ENCODE measurements around the gene CALCOCO2.
"Not testable (repeated sequence)": the region's sequence is repeated elsewhere in the genome, so short reads cannot be mapped to it uniquely, and the experiment has no call there.

Gene CALCOCO2

DNA sequence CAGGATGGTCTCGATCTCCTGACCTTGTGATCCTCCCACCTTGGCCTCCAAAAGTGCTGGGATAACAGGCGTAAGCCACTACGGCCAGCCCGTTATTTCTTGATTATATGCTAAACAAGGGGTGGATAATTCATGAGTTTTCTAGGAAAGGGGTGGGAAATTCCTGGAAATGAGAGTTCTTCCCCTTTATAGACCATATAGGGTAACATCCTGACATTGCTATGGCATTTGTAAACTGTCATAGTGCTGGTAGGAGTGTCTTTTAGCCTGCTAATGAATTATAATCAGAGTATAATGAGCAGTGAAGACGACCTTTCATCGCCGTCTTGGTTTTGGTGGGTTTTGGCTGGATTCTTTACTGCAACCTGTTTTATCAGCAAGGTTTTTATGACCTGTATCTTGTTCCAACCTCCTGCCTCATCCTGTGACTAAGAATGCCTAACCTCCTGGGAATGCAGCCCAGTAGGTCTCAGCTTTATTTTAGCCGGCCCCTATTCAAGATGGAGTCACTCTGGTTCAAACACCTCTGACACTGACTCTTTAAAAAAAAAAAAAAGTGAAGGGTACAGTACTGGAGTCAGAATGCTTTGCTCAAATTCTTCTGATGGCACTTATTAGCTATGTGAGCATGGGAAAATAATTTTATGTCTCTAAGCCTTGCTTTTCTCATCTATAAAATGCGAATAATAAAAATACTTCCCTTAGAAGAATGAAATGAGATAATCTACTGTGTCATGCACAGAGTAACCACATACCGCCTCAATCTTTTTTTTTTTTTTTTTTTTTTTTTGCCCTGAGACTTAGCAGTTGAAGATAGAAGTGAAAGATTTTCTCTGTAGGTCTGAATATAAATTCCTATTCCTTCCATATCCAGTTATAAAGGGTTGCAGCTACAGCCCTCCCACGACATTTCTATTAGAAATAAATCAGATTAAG, 5.1 kb upstream of the CALCOCO2 start:
- DNase-seq = no peak

GRCh38 chr17:48831549-48831883, 681 bp downstream of the CALCOCO2 start:
- DNase-seq = no peak

GRCh38 chr17:48834973-48835372, 4.1 kb downstream of the CALCOCO2 start:
- DNase-seq = no peak

DNA sequence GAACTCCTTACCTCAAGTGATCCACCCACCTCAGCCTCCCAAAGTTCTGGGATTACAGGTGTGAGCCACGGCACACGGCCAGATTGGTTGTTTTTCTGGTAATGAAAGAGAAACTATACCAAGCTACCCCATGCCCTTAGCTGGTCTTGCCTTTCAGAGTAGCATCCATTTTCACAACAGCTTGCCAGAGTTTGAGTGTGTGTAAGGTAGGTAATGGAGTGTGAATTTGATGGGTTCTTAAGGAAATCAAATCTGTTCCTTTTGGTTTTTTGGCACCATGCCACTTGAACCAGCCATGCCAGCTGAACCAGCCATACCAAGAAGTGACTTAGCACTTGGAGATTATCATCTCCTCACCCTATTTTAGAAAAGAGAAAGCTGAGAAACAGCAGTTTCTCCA, 5.1 kb downstream of the CALCOCO2 start:
- DNase-seq = no peak

DNA sequence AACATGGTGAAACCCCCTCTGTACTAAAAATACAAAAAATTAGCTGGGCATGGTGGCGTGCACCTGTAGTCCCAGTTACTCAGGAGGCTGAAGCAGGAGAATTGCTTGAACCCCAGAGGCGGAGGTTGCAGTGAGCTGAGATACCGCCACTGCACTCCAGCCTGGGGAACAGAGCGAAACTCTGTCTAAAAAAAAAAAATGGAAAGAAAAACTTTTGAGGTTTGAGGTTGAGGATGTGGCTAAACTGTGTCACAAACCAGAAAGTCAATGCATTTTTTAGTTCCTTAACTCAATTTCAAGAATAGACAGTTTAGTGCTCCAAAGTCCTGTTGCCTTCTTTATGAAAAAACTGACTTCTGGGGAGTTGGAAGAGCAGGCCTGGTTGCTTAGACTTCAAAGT, 6.6 kb downstream of the CALCOCO2 start:
- not testable (repeated sequence) for DNase-seq

DNA sequence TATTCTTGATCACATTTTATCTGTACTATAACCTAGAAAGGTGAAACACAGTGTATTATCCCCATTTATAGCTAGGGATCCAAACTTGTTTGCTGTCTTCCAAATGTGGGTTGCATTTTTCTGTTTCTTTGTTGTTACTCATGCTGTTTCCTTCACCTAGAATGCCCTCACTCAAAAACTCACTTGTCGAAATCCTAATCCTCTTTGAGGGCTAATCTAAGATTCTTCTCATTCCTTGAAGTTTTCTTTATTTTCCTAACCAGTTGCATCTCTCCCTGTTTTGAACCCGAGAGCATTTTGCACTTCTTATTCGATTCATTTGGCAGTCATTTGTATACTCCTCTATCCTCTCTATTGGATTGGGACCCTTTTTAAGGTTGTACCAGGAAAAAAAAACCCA, 9.6 kb downstream of the CALCOCO2 start:
- DNase-seq = no peak

DNA sequence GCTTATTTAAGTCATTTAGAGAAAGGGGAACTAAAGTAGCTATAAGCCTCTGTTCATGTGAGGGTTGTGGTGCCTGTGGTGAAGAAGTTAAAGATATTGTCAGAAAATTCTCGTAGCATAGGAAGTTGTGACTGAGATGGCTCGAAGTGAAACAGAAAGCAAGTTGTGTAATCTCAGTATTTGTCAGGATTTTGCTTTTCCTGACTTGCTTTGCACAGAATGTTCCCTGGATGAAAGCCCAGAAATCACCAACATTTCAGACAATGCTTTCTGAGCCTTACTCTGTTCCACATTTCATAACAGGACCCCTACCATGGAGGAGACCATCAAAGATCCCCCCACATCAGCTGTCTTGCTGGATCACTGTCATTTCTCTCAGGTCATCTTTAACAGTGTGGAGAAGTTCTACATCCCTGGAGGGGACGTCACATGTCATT, 10.6 kb downstream of the CALCOCO2 start:
- no peak for DNase-seq

GRCh38 chr17:48842746-48843145, 11.9 kb downstream of the CALCOCO2 start:
- DNase-seq = no peak

DNA sequence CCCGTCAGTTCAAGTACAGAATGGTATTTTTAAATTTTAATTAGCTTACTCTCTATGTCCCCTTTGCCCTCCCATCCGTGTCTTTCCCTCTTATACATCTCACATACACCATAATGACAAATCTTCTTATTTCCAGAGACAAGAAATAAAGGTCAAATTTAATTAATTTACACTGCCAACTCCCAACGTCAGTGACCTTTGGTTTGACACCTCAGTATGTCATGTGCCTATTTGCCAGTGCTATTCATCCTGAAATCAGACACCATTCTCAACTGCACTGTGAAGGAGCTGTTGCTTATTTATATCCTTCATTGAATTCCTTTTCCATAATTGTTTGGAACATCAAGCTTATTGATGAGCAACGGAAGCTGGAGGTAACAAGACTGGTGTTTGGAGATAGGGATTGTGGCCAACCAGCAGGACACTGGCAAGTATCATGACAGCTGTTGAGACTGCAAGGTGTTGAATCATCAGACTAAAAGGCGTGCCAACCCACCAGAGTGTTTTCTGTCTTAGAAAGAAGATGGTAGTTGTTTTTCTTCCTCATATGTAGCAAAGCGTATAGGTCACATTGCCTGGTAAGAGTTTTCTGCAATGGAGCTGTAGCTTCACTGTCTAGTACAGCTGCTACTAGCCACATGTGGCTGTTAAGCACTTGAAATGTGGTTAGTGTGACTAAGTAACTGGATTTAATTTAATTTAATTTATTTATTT, 12.5 kb downstream of the CALCOCO2 start:
- DNase-seq = no peak

DNA sequence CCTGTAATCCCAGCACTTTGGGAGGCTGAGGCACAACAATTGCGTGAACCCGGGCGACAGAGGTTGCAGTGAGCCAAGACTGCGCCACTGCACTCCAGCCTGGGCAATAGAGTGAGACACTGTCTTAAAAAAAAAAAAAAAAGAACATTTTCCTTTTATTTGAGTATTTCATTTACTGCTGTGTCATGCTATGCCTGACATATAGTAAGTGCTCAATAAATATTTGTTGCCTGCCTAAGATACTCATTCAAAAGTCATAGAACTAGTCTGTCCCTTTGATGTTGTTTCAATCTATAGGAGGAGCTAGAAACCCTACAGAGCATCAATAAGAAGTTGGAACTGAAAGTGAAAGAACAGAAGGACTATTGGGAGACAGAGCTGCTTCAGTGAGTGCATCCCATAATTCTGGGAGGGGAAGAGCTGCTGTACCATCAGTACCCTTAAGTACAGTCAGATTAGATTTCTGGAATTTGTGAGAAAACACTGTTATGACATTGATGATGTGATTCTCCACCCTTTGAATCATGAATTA, 20.0 kb downstream of the CALCOCO2 start:
- DNase-seq = no peak

DNA sequence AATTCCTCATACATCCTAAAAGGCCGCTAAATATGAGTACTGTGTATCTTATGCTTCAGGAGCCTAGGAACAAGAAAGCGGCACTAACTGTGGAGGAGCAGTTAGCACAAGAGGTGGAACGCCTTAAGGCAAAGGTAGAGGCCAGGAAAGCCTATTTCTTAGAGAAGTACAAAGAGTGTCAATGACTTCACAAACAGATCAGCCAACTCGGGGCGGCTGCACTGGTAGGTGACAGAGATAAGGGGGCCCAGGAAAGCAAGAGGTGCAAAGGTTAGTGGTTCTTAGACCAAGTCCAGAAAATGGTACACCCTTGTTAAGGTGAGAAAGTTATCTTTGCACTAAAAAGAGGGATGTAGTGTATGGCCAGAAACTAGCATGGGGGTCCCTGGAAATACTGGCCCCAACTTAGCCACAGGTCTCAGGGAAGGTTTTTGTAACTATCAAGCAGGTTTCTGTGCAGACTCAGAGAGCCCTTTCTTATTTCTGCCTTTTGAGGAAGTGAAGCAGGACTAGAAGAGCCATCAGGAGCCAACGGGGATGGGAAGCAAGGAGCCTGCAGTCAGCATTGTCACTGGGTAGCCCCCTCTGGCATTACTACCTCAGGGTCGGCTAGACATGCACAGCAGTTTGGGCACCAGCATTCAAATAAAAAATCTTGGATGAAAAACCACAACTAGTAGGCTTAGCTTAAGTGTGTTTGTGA, 24.1 kb downstream of the CALCOCO2 start:
- no peak for DNase-seq

DNA sequence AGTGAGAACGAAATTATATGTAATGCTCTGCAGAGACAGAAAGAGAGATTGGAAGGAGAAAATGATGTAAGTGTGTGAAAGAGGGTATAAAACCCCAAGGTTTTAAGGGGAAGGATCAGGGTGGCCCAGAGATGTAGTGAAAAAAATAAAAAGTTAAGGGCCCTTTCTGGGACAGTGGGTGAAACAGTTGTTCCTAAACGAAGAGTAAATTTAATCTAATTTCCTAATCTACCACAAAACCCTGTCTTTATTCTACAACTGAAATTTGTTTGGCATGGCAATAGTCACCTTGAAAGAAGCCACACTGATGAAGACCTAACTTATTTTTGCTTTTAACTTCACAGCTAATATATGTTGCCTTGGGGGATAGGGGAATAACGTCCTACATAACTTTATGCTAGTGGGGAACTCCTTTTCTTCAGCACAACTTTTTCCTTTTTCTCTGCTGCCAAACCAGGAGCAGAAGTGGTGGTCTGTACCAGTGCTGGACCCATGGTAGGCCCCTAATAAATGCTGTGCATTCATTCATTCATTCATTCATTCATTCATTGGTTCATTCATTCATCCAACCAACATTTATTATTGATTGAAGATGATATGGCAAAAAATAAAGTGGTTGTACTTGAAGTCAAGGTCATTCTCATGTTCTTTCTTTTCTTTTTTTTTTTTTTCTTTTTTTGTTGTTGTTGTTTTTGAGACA, 25.4 kb downstream of the CALCOCO2 start:
- no peak for DNase-seq

- no peak for DNase-seq
These were observed 29.2 kb downstream of the CALCOCO2 start for GRCh38 chr17:48860034-48860433.

- DNase-seq = no peak
These were observed 29.6 kb downstream of the CALCOCO2 start for GRCh38 chr17:48860456-48860855.

- no peak for DNase-seq
These were observed 38.2 kb downstream of the CALCOCO2 start for GRCh38 chr17:48868916-48869500.

- no peak for DNase-seq
These were observed 39.0 kb downstream of the CALCOCO2 start for GRCh38 chr17:48869821-48870318.

GRCh38 chr17:48871035-48871550, 40.3 kb downstream of the CALCOCO2 start:
- no peak for DNase-seq

DNA sequence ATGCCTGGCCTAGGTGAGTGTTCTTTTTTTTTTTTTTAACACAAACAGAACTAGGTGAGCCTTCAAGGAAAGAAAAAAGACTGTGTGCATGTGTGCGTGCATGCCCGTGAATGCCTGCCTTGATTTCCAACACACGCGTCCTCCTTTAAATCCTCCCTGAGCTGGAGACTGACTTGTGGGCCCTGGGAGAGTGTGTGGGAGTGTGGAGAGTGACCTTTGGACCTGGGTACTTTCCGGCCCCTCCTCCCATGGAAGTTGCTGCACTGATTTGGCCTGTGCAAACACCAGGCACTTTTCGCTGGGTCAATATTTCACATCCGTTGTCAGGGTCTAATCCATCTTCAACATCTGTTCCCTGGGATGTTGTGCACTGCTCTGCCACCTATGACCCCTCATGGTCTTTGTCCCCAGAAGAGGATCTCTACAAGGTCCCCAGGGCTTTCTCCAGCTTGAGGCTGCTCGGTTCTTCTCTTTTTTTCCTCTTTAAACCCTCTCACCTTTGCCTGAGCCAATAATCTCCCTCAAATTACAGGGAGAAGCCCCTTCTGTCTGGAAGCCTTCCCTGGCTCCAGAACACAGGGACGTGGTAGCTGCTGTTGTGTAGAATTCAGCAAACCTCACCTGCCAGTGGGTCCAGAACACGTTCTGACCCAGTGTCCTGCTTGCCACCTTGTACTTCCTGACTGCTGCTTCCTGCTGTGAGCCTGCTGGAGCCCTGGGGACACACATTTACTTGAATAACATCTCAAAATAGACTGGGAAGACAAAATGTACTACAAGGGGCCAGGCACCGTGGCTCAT, 40.9 kb downstream of the CALCOCO2 start:
- DNase-seq = no peak

- not testable (repeated sequence) for DNase-seq
These were observed 41.6 kb downstream of the CALCOCO2 start for GRCh38 chr17:48872409-48872808.

- no peak for DNase-seq
These were observed 42.4 kb downstream of the CALCOCO2 start for GRCh38 chr17:48873209-48873608.
